PC-9 (cell line): ENCODE results near the gene GMFB.

ENCODE experiments used
- EZH2 ChIP-seq: fragments of 200-600 bp; sonication (generic); IDR thresholded peaks from 2 replicates; pipeline ENCODE4 v1.8.0; 2017; ENCODE audit warnings: antibody characterized with exemption, low read depth
- TF ChIP-seq, protein P1 (sequence below): fragments of 200-600 bp; sonication (generic); conservative IDR thresholded peaks from 2 replicates; pipeline ENCODE4 v1.6.1; 2017; ENCODE audit warnings: mixed run types, antibody characterized with exemption, mild to moderate bottlenecking, moderate library complexity

DNA sequence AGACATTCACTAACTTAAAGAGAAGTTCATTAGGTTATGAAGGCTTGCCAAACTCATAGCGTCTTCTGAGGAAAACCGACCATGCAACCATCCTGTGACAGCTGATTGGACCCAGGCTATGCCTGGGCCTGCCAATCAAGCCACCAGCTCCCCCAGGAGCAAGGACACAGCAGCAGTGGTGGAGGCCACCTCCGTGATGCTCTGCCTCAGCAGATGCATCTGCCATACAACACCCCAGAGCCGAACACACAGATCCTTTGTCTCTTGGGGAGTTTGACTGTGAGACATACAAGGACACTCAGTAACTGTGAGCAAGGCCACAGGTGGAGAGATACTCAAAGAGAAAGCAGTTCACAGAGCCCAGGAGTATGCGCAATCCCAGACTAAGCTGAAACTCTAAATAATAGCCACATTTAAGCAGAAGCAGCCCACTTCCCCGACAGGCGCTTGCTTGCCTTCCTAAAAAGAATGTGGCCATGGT, 37.6 kb downstream of the GMFB start:
- TF ChIP-seq, protein P1, sequence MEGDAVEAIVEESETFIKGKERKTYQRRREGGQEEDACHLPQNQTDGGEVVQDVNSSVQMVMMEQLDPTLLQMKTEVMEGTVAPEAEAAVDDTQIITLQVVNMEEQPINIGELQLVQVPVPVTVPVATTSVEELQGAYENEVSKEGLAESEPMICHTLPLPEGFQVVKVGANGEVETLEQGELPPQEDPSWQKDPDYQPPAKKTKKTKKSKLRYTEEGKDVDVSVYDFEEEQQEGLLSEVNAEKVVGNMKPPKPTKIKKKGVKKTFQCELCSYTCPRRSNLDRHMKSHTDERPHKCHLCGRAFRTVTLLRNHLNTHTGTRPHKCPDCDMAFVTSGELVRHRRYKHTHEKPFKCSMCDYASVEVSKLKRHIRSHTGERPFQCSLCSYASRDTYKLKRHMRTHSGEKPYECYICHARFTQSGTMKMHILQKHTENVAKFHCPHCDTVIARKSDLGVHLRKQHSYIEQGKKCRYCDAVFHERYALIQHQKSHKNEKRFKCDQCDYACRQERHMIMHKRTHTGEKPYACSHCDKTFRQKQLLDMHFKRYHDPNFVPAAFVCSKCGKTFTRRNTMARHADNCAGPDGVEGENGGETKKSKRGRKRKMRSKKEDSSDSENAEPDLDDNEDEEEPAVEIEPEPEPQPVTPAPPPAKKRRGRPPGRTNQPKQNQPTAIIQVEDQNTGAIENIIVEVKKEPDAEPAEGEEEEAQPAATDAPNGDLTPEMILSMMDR = no peak
- TF ChIP-seq EZH2 = no peak
